ENCODE data around the gene PFAS.

PFAS gene

DNA sequence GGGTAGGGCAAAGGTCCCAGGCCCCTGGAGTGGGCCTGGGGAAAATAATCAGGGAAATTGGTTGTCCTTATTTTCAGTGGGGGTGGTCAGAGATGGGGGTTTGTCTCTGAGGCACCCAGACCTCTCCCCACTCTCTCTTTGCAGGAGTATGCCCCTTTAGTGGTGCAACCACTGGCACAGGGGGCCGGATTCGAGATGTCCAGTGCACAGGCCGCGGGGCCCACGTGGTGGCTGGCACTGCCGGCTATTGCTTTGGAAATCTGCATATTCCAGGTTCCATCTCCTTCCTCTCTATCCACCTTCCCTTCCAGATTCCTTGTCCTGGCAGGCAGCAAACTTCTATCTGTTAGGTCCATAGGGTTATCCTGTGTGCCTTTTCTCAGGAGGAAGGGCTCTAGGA is 7.6 kb downstream of the PFAS start:
- H3K27ac ChIP-seq (ENCODE audit: low read depth, low read length): no peak overlapping the region
- peaks cover 12% of the 10 kb centered on the region for H3K79me2 ChIP-seq (ENCODE audit: insufficient read depth, low read length)
- H3K9ac ChIP-seq (ENCODE audit: low read length): no peak overlapping the region
- no peaks in the 10 kb centered on the region for H3F3A ChIP-seq (ENCODE audit: insufficient read depth)
- no peaks in the 10 kb centered on the region for H3K9me2 ChIP-seq (replicated peaks; ENCODE audit: insufficient read depth, low read length)
- H3K4me3 ChIP-seq (ENCODE audit: insufficient read depth, low read length, poor library complexity, severe bottlenecking): no peak overlapping the region
- H3K4me2 ChIP-seq (ENCODE audit: low read depth, low read length, poor library complexity, severe bottlenecking): no peak overlapping the region
- H3K9me3 ChIP-seq (ENCODE audit: insufficient read depth, low read length): no peaks in the 10 kb centered on the region
- no peak overlapping the region for H2AFZ ChIP-seq (ENCODE audit: low read depth, low read length, severe bottlenecking)
- TF ChIP-seq CTCF (IDR thresholded peaks at IDR 0.05; ENCODE audit: insufficient read depth, low read length, poor library complexity, severe bottlenecking) (no peak), EZH2phosphoT487 (conservative IDR thresholded peaks at IDR 0.05; ENCODE audit: low read length) (no peak)
- no peaks in the 10 kb centered on the region for H4K20me1 ChIP-seq (ENCODE audit: low read depth, low read length)
- no peaks in the 10 kb centered on the region; the same call in 1 of the 2 replicates for H3K36me3 ChIP-seq (ENCODE audit: low read length)
- no peaks in the 10 kb centered on the region for H3K27me3 ChIP-seq (ENCODE audit: low read length)

DNA sequence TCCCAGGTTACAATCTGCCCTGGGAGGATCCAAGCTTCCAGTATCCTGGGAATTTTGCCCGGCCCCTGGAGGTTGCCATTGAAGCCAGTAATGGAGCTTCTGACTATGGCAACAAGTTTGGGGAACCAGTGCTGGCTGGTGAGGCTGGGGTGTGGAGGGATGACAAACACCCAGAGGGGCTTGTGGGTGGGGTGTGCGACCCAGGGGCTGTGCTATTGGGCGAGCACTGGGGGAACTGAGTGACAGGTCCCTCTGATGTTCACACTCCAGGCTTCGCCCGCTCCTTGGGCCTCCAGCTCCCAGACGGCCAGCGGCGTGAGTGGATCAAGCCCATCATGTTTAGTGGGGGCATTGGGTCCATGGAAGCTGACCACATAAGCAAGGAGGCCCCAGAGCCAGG is 8.7 kb downstream of the PFAS start:
- H3K9me2 ChIP-seq (replicated peaks; ENCODE audit: insufficient read depth, low read length): no peaks in the 10 kb centered on the region
- peaks cover 4% of the 10 kb centered on the region; the same call in 1 of the 2 replicates for H3K79me2 ChIP-seq (ENCODE audit: insufficient read depth, low read length)
- H3K9ac ChIP-seq (ENCODE audit: low read length): no peak overlapping the region
- no peaks in the 10 kb centered on the region for H3K27me3 ChIP-seq (ENCODE audit: low read length)
- no peaks in the 10 kb centered on the region for H3K9me3 ChIP-seq (ENCODE audit: insufficient read depth, low read length)
- no peaks in the 10 kb centered on the region for H4K20me1 ChIP-seq (ENCODE audit: low read depth, low read length)
- H3F3A ChIP-seq (ENCODE audit: insufficient read depth): no peaks in the 10 kb centered on the region
- peaks cover 5% of the 10 kb centered on the region; the same call in 1 of the 2 replicates for H3K36me3 ChIP-seq (ENCODE audit: low read length)
- TF ChIP-seq CTCF (IDR thresholded peaks at IDR 0.05; ENCODE audit: insufficient read depth, low read length, poor library complexity, severe bottlenecking) (no peak), EZH2phosphoT487 (conservative IDR thresholded peaks at IDR 0.05; ENCODE audit: low read length) (no peak)
- no peak overlapping the region for H3K4me3 ChIP-seq (ENCODE audit: insufficient read depth, low read length, poor library complexity, severe bottlenecking)
- H3K4me2 ChIP-seq (ENCODE audit: low read depth, low read length, poor library complexity, severe bottlenecking): no peak overlapping the region
- no peak overlapping the region for H3K27ac ChIP-seq (ENCODE audit: low read depth, low read length)
- no peak overlapping the region for H2AFZ ChIP-seq (ENCODE audit: low read depth, low read length, severe bottlenecking)

DNA sequence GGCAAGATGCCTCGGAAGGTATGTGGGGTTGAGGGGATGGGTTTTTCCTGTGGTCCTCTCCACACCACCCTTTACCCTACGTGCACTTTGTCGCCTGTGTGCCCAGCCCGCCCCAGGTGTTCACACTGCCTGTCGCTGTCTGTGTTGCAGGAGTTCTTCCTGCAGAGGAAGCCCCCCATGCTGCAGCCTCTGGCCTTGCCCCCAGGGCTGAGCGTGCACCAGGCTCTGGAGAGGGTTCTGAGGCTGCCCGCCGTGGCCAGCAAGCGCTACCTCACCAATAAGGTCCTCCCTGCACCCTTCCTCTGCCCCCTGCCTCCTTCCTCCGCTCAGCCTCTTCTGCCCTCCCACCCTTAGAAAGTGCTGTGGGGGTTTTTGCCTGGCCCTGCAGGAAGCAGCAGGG is 15.2 kb downstream of the PFAS start:
- Histone ChIP-seq H3K27ac (ENCODE audit: low read depth, low read length) (no peak overlapping the region), H4K20me1 (ENCODE audit: low read depth, low read length) (no peaks in the 10 kb centered on the region), H3K27me3 (ENCODE audit: low read length) (no peaks in the 10 kb centered on the region), H3K36me3 (ENCODE audit: low read length) (peaks cover 5% of the 10 kb centered on the region; the same call in 1 of the 2 replicates), H3K9me3 (ENCODE audit: insufficient read depth, low read length) (no peaks in the 10 kb centered on the region), H2AFZ (ENCODE audit: low read depth, low read length, severe bottlenecking) (no peak overlapping the region), H3K4me2 (ENCODE audit: low read depth, low read length, poor library complexity, severe bottlenecking) (no peak overlapping the region), H3F3A (ENCODE audit: insufficient read depth) (no peaks in the 10 kb centered on the region), H3K9ac (ENCODE audit: low read length) (no peak overlapping the region), H3K4me3 (ENCODE audit: insufficient read depth, low read length, poor library complexity, severe bottlenecking) (no peak overlapping the region), H3K9me2 (replicated peaks; ENCODE audit: insufficient read depth, low read length) (no peaks in the 10 kb centered on the region), H3K79me2 (ENCODE audit: insufficient read depth, low read length) (no peaks in the 10 kb centered on the region)
- no peak for TF ChIP-seq CTCF (IDR thresholded peaks at IDR 0.05; ENCODE audit: insufficient read depth, low read length, poor library complexity, severe bottlenecking)
- TF ChIP-seq EZH2phosphoT487 (conservative IDR thresholded peaks at IDR 0.05; ENCODE audit: low read length): no peak
